GM23338 (cell line): ENCODE data around the gene MIER2.

Experiments used
- CREB1 ChIP-seq: fragments of 250-450 bp; sonication (Bioruptor Pico); IDR thresholded peaks from 2 replicates; pipeline ENCODE4 v1.5.0; 2020; ENCODE audit warnings: low read depth, mild to moderate bottlenecking, moderate library complexity
- CTCF ChIP-seq, 2 experiments: fragments of 200-600 bp in 1 of 2; sonication (generic) in 1 of 2; conservative IDR thresholded peaks; 2 replicates each; pipeline versions ENCODE4 v1.5.1 to v1.6.1; 2016 to 2017; ENCODE audit warnings: antibody characterized with exemption in 2 of 2, low read depth in 2 of 2, mild to moderate bottlenecking in 2 of 2, moderate library complexity in 1 of 2
- EZH2 ChIP-seq: fragments of 200-600 bp; sonication (generic); IDR thresholded peaks from one replicate; pipeline ENCODE4 v1.8.0; 2017; ENCODE audit warnings: antibody characterized with exemption, mild to moderate bottlenecking, low read depth; ENCODE audit not compliant: unreplicated experiment
- POLR2AphosphoS5 ChIP-seq: IDR thresholded peaks from 2 replicates; pipeline ENCODE4 v1.6.1; 2016; ENCODE audit warnings: antibody characterized with exemption, low read depth

DNA sequence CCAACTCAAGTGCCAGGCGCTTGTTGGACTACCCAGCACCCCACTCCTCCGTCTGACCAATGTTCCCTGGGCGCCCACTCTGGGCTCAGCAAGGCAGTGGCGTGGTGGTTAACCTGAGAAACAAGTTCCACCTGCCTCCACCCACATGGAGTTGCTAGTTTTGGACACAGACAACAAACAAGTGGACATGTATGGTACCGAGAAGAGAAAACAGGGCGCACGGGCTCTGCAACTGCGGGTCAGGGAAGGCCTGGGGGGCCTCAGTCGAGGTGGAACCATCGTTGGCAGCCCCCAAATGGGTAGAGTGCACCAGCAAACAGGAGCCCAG is 2.5 kb downstream of the MIER2 start:
- TF ChIP-seq CTCF (conservative IDR thresholded peaks at IDR 0.05; ENCODE audit: low read depth in 2 of 2) = no peak
- TF ChIP-seq CREB1 (CRISPR knock-in tag) = no peak
- TF ChIP-seq EZH2 = no peak
- TF ChIP-seq POLR2AphosphoS5 = no peak
